LNCAP (cell line): Measurements from ENCODE around the gene ELMO3.

ENCODE experiments used
- TF ChIP-seq, protein P1 (sequence below): fragments of 450-650 bp; IDR thresholded peaks from 2 replicates; pipeline ENCODE4 v1.5.1; 2017; ENCODE audit warnings: mild to moderate bottlenecking

Gene ELMO3, protein sequence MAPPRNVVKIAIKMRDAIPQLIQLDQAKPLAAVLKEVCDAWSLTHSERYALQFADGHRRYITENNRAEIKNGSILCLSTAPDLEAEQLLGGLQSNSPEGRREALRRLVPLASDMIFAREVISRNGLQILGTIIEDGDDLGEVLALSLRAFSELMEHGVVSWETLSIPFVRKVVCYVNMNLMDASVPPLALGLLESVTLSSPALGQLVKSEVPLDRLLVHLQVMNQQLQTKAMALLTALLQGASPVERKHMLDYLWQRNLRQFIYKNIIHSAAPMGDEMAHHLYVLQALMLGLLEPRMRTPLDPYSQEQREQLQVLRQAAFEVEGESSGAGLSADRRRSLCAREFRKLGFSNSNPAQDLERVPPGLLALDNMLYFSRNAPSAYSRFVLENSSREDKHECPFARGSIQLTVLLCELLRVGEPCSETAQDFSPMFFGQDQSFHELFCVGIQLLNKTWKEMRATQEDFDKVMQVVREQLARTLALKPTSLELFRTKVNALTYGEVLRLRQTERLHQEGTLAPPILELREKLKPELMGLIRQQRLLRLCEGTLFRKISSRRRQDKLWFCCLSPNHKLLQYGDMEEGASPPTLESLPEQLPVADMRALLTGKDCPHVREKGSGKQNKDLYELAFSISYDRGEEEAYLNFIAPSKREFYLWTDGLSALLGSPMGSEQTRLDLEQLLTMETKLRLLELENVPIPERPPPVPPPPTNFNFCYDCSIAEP

DNA sequence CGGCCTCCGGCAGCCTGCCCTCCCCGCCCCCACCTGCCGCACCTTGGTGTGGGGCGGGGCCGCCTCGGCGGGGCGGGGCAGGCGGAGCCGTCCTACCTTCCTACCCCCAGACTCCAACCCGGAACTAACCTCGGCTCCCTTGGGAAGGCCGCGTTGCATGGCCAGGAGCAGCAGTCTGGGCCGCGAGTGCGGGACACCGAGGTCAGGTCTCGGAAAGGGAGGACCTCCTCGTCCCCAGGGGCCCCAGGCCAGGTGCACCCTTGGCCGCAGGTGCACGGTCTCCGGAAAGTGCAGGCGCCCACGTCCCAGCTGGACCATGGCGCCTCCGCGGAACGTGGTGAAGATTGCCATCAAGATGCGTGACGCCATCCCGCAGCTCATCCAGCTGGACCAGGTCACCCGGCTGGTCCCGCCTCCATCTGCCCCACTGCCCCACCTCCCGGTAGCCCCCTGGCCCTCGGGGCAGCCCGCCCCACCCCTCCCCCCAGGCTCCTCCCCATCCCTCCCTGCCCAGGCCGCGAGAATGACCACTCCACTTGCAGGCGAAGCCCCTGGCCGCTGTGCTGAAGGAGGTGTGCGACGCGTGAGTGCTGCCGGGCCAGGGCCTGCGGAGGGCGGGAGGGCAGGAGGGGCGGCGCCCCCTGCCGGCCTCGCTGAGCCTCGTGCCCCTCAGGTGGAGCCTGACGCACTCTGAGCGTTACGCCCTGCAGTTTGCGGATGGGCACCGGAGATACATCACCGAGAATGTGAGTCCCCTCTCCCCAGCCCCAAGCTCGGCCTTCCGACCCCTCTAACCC is at the start of gene ELMO3:
ELMO3 (plus strand) TSS at position 121 of the 797 bp plus-strand sequence; CDS start at position 317, 196 bp downstream.
- TF ChIP-seq, protein P1, sequence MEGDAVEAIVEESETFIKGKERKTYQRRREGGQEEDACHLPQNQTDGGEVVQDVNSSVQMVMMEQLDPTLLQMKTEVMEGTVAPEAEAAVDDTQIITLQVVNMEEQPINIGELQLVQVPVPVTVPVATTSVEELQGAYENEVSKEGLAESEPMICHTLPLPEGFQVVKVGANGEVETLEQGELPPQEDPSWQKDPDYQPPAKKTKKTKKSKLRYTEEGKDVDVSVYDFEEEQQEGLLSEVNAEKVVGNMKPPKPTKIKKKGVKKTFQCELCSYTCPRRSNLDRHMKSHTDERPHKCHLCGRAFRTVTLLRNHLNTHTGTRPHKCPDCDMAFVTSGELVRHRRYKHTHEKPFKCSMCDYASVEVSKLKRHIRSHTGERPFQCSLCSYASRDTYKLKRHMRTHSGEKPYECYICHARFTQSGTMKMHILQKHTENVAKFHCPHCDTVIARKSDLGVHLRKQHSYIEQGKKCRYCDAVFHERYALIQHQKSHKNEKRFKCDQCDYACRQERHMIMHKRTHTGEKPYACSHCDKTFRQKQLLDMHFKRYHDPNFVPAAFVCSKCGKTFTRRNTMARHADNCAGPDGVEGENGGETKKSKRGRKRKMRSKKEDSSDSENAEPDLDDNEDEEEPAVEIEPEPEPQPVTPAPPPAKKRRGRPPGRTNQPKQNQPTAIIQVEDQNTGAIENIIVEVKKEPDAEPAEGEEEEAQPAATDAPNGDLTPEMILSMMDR = peak; percentile 72

DNA sequence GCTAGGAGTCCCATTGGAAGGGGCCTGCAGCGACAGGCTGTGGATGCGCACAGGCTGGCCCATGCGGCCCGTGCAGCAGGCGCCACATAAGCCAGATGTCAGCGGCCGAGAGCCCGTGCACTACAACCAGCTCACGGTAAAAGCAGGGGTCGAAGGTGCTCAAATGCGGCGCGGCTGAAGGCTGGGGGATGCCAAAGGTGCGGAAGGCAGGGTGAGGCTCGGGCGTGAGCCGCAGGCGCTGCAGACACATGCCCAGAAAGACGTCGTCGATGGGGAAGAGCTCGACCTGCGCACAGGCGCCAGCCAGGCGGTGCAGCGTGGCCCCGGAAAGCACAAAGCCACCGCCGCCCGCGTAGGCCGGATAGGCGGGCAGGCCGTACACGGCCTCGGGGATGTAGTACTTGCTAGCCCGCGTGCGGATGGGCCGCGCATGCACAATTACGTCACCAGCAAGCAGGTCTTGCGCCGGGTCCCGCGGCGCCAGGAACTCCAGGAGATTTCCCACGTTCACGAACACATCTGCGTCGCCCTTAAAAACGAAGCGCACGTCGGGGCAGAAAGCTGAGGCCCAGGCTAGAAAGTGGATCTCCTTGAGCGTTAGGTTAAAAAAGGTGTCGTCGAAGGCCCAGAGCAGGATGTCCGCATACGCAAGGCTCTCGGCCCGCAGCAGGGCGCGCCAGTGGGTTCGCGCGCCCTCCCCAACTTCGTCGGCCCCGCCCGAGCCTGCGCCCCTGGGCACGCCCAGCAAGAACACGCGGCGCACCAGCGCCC is 49.5 kb upstream of the ELMO3 start:
- TF ChIP-seq, protein P1 = no peak

DNA sequence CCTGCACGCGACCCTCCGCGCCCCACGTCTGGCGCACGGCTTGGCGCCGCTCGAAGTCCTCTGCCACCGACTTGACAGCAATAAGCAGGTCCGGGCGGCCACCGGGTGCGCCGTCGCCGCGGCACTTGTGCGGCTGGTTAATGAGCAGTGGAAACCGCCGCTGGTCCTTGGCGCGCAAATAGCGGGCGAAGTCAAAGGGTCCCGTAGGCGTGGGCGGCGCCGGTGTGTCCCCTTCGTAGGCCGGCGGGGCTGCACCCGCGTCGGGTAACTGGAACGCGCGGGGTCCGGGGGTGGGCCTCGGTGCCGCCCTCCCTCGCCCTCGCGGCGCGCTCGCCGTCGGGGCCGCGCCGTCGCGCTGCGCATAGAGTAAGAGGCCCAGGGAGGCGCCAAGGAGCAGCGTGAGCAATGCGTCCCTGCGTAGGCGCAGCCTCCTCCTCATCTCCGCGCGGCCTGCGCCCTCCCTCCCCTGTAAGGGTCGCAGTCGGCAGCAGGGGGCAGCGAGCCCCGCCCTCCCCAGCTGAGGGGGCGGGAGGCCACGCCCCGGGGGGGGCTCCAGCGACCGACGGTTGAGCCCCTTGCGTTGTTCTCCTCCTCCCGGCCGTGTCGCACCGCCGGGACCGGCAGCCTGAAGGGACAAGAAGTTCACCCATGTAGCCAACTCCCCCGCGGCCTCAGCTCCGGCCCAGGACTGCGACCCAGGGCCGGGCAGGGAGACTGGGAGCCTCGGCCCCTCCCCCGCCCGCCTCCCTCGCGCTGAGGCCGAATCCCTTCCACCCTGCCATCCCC is 48.7 kb upstream of the ELMO3 start:
- TF ChIP-seq, protein P1 = no peak

DNA sequence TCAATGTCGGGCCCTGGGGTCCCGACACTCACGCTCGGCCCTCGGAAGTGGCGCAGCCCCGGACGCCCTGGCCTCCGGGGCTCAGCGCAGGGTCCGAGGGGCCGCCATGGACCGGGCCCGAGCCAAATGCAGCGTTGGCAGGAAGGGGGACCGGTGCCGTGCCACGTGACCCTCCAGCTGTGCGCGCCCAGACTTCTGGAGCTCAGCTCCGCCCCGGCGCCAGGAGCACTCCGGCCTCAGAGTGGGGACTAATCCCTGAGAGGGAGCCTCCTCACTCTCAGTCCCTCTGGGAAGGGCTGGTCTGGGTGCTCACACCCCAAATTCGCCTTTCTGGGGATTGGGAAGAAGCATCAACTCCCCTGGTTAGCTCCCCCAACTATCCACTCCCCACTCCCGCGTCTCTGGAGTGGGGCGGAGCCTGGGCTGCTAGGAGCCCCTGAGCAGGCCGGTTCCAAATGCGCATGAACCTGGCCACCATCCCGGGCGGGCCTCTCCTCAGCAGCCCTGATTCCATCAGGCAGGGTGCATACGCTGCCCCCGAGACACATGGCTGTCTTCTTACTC is 48.0 kb upstream of the ELMO3 start, which contains the start of gene B3GNT9:
B3GNT9 (minus strand) TSS at position 166 of the 564 bp plus-strand sequence. CDS start 513 bp downstream, outside the sequence.
- TF ChIP-seq, protein P1 = no peak

DNA sequence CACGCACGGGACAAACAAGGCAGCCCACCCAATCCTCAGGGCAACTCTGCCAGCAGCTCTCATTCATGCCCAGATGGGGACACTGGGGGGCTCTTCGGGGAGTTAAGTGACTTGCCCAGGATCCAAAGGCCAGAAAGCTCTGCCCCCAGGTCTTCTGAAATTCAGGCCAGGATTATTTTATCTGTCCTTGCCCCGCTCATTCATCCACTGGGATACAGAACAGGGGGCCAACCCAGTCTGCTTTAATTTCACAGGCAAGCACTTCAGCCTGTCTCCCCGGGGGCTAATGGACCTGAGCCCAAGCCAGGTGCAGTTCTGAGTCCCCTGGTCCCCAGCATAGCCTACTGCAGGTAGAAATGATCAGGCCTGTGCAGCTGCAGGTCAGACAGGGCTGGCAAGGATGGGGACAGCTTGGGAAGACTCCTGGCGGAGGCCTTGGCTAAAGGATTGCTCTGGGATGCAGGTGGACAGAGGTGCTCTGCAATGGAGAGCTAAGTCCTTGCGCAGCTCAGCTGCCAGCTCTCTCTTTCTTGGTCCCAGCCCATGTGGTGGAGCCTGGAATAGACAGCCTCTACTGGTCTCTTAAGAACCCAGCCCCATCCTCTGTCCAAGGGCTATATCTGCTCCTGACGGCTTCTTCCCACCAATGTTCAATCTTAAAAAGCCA is 47.4 kb upstream of the ELMO3 start:
- TF ChIP-seq, protein P1 = no peak

DNA sequence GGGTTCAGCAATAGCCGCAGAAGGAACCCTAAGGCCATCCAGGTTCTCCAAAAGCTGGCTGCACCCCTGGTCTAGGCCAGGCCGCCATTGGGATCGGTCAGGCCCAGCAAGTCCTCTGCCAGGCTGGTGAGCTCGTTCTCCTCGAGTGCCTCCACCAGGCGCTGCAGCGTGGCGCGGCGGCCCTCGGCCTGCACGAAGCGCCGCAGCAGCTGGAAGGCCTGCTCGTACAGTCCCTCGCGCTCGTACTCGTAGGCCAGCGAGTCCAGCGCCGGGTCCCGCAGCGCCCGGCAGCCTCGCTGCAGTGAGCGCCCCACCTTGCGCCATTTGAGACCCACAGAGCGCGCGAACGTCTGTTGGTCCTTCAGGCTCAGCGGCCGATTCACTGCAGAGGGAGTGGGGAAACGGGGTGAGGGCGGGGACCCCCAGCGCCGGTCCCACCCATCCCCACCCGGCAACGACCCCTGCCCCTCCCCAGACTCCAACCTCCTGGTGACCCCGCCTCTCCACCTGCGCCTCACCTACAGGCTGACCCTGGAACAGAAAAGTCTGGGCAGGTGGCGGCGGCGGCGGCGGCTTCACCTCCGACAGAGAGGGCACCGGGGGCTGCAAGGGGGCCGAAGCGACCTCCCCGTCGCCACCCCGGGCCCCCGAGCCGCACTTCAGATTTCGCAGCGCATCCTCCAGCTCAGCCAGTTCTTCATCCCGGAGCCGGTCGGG is 44.2 kb upstream of the ELMO3 start:
- TF ChIP-seq, protein P1 = no peak
